22Rv1 (cell line): ENCODE data around the gene PCDH9.

Experiments
- H3K27ac ChIP-seq: fragments of 450-650 bp; 2 replicates; pipeline ENCODE4 v1.5.1; 2017
- ZFX ChIP-seq: fragments of 450-650 bp; IDR thresholded peaks from 2 replicates; pipeline ENCODE4 v1.6.1; 2017; ENCODE audit warnings: antibody characterized with exemption, borderline replicate concordance
- TF ChIP-seq, protein P1 (sequence below): fragments of 450-650 bp; IDR thresholded peaks from 2 replicates; pipeline ENCODE4 v1.5.1; 2017; ENCODE audit warnings: mild to moderate bottlenecking

PCDH9 gene

DNA sequence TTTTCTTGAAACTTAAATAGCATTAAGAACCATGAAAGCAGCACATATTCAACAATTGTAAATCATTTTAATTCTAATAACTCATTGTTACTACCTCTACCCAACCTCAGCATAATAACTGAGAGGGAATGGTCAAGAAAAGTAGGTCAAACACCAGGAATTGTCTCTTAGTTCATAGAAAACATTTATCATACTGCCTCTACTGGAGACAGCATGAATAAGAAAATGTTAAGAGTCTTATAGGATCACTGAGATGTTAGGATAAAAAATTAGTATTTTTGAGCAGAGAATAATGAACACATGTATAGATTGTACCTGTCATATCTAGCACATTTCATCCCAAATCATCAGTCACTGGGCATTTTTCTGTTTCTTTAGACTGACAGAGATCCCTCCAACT is 515.3 kb downstream of the PCDH9 start:
- H3K27ac ChIP-seq: no peak overlapping the region
- no peak for TF ChIP-seq ZFX
- TF ChIP-seq, protein P1, sequence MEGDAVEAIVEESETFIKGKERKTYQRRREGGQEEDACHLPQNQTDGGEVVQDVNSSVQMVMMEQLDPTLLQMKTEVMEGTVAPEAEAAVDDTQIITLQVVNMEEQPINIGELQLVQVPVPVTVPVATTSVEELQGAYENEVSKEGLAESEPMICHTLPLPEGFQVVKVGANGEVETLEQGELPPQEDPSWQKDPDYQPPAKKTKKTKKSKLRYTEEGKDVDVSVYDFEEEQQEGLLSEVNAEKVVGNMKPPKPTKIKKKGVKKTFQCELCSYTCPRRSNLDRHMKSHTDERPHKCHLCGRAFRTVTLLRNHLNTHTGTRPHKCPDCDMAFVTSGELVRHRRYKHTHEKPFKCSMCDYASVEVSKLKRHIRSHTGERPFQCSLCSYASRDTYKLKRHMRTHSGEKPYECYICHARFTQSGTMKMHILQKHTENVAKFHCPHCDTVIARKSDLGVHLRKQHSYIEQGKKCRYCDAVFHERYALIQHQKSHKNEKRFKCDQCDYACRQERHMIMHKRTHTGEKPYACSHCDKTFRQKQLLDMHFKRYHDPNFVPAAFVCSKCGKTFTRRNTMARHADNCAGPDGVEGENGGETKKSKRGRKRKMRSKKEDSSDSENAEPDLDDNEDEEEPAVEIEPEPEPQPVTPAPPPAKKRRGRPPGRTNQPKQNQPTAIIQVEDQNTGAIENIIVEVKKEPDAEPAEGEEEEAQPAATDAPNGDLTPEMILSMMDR: peak; percentile 48

GRCh38 chr13:66704110-66704509 is 526.0 kb downstream of the PCDH9 start:
- no peak for TF ChIP-seq ZFX
- TF ChIP-seq, protein P1: no peak
- no peak overlapping the region for H3K27ac ChIP-seq

DNA sequence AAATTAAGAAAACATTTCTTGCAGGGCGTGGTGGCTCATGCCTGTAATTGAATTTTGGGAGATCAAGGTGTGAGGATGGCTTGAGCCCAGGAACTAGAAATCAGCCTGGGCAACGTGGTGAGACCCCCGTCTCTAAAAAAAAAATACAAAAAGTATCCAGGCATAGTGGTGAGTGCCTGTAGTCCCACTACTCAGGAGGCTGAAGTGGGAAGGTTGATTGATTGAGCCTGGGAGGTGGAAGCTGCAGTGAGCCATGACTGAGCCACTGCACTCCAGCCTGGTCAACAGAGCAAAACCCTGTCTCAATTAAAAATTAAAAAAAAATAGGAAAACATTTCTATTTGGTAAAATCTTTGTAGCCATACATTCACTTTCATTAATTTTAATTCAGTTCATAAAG is 526.5 kb downstream of the PCDH9 start:
- TF ChIP-seq ZFX: no peak
- TF ChIP-seq, protein P1: no peak
- no peak overlapping the region for H3K27ac ChIP-seq

- no peak for TF ChIP-seq ZFX
- TF ChIP-seq, protein P1: no peak
- no peak overlapping the region for H3K27ac ChIP-seq
These were observed 530.0 kb downstream of the PCDH9 start for GRCh38 chr13:66700117-66700601.

GRCh38 chr13:66693656-66694055 is 536.5 kb downstream of the PCDH9 start:
- no peak overlapping the region for H3K27ac ChIP-seq
- TF ChIP-seq ZFX: no peak
- TF ChIP-seq, protein P1: no peak

DNA sequence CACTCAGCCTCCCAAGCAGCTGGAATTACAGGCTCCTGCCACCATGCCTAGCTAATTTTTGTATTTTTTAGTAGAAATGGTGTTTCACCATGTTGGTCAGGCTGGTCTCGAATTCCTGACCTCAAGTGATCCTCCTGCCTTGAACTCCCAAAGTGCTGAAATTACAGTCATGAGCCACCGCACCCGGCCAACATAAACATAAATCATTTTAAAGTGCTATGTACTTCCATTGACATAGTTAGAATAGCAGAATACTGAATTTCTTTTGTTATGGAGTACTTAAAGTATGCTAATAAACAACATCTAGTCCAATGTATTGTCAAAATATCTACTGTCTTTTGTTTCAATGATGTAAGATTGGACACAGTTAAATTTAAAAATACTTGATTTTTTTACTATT is 539.0 kb downstream of the PCDH9 start:
- no peak overlapping the region for H3K27ac ChIP-seq
- TF ChIP-seq, protein P1: no peak
- no peak for TF ChIP-seq ZFX

DNA sequence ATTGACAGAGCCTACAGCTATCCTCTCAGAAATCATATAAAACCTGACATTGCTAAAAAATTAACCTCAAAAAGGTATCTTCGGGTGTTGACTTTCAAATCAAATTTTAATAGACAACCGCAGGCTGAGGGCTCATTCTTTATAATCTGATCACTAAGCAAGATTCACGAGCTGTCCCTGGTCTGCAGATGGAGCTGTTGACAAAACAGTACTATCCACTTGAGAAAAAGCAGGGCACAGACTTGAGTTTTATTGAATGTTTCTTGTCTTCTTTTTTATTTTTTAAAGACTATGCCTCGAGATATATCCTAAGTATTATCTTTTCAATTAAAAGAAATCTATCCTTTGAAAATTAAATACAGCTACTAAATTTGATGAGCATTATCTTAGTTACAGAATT is 540.5 kb downstream of the PCDH9 start:
- H3K27ac ChIP-seq: no peak overlapping the region
- TF ChIP-seq ZFX: no peak
- TF ChIP-seq, protein P1: peak; percentile 28; the same call in 1 of the 2 replicates
